MM.1S (cell line): ENCODE results near the gene DKK1.

Experiments used
- DNase-seq: peaks from one replicate; pipeline ENCODE4 v3.0.0-alpha.2; 2015
- H2AFZ ChIP-seq: fragments of 300-600 bp; sonication (generic); 2 replicates; pipeline ENCODE4 v1.6.0; 2016; ENCODE audit warnings: antibody characterized with exemption, low read length
- H3F3A ChIP-seq: fragments of 300-600 bp; sonication (generic); 2 replicates; pipeline ENCODE4 v1.6.1; 2016; ENCODE audit warnings: mild to moderate bottlenecking, antibody characterized with exemption, low read length, moderate library complexity, mixed read lengths; ENCODE audit not compliant: insufficient read depth
- H3K27ac ChIP-seq: fragments of 300-600 bp; sonication (generic); 2 replicates; pipeline ENCODE4 v1.5.1; 2016; ENCODE audit warnings: mild to moderate bottlenecking, low read length
- H3K27me3 ChIP-seq: fragments of 300-600 bp; sonication (generic); replicated peaks from 2 replicates; pipeline ENCODE4 v1.6.0; 2016; ENCODE audit warnings: low read length; ENCODE audit not compliant: insufficient read depth
- H3K36me3 ChIP-seq: fragments of 300-600 bp; sonication (generic); replicated peaks from 2 replicates; pipeline ENCODE4 v1.6.1; 2016; ENCODE audit warnings: mild to moderate bottlenecking, low read length, mixed read lengths; ENCODE audit not compliant: insufficient read depth
- H3K4me1 ChIP-seq: fragments of 300-600 bp; sonication (generic); 2 replicates; pipeline ENCODE4 v1.6.1; 2016; ENCODE audit warnings: low read length, mixed read lengths
- H3K4me2 ChIP-seq: fragments of 300-600 bp; sonication (generic); 2 replicates; pipeline ENCODE4 v1.6.0; 2016; ENCODE audit warnings: low read depth, low read length
- H3K4me3 ChIP-seq: fragments of 300-600 bp; sonication (generic); 2 replicates; pipeline ENCODE4 v1.5.1; 2016; ENCODE audit warnings: low read length, mixed read lengths
- H3K79me2 ChIP-seq: fragments of 300-600 bp; sonication (generic); 2 replicates; pipeline ENCODE4 v1.6.1; 2016; ENCODE audit warnings: mixed run types, low read length, mixed read lengths
- H3K9ac ChIP-seq: fragments of 300-600 bp; sonication (generic); 2 replicates; pipeline ENCODE4 v1.6.1; 2016; ENCODE audit warnings: low read length, mixed read lengths
- H3K9me2 ChIP-seq: fragments of 300-600 bp; sonication (generic); replicated peaks from 2 replicates; pipeline ENCODE4 v1.6.1; 2016; ENCODE audit warnings: mild to moderate bottlenecking, low read length, mixed read lengths; ENCODE audit not compliant: insufficient read depth
- H3K9me3 ChIP-seq: fragments of 300-600 bp; sonication (generic); replicated peaks from 2 replicates; pipeline ENCODE4 v1.6.1; 2016; ENCODE audit warnings: mild to moderate bottlenecking, low read length, mixed read lengths; ENCODE audit not compliant: insufficient read depth
- H4K20me1 ChIP-seq: fragments of 300-600 bp; sonication (generic); 2 replicates; pipeline ENCODE4 v1.6.1; 2016; ENCODE audit warnings: mild to moderate bottlenecking, low read length, moderate library complexity, mixed read lengths; ENCODE audit not compliant: insufficient read depth
- CTCF ChIP-seq: fragments of 300-600 bp; sonication (generic); IDR thresholded peaks from 2 replicates; pipeline ENCODE4 v1.5.1; 2016; ENCODE audit warnings: antibody characterized with exemption, low read length, mixed read lengths
- EZH2 ChIP-seq: fragments of 300-600 bp; sonication (generic); optimal IDR thresholded peaks from 2 replicates; pipeline ENCODE3; 2017; ENCODE audit warnings: low read depth, mild to moderate bottlenecking, antibody characterized with exemption, low read length, mixed read lengths
- EZH2phosphoT487 ChIP-seq: fragments of 300-600 bp; sonication (generic); IDR thresholded peaks from 2 replicates; pipeline ENCODE4 v1.6.1; 2018; ENCODE audit warnings: antibody characterized with exemption, low read length

Gene DKK1

DNA sequence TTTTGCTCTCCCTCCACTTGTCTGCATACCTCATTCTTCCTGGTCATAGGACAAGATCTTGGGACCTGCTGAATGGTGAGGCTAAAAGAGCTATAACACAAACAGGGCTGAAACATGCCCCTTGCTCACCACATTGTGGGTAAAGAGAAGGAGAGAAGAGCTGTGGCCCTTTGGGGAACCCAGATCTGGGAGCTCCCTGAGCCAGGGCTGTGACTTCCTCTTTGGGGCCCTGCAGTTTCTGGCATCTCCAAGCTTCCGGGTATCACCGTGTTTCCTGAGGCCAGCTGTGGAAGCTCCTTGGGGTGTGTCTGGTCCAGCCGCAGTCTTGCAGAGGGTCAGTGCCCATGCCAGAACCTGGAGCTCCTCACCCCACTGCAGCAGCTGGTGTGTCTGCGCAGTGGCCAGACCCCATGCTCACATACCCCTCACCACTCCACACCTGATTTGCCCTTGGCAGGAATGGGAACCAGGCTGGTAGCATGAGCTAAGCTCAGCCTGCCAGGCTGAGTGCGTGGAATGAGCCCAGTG, 34.0 kb downstream of the DKK1 start:
- H2AFZ ChIP-seq = no peak overlapping the region
- H3K4me1 ChIP-seq = peaks cover 10% of the 10 kb centered on the region
- DNase-seq = no peak
- no peaks in the 10 kb centered on the region for H3K9me3 ChIP-seq
- no peaks in the 10 kb centered on the region for H3K9me2 ChIP-seq
- H3K27me3 ChIP-seq = no peaks in the 10 kb centered on the region
- no peaks in the 10 kb centered on the region for H3K36me3 ChIP-seq
- no peaks in the 10 kb centered on the region for H3K79me2 ChIP-seq
- H3K27ac ChIP-seq = no peak overlapping the region
- H3K4me3 ChIP-seq = no peak overlapping the region
- H4K20me1 ChIP-seq = no peaks in the 10 kb centered on the region
- TF ChIP-seq CTCF = no peak
- no peak for TF ChIP-seq EZH2
- TF ChIP-seq EZH2phosphoT487 = no peak
- no peak overlapping the region for H3K9ac ChIP-seq
- H3K4me2 ChIP-seq = no peak overlapping the region
- 0 out of 2 replicates have a peak, but pooled peaks cover 2% of the 10 kb centered on the region for H3F3A ChIP-seq

DNA sequence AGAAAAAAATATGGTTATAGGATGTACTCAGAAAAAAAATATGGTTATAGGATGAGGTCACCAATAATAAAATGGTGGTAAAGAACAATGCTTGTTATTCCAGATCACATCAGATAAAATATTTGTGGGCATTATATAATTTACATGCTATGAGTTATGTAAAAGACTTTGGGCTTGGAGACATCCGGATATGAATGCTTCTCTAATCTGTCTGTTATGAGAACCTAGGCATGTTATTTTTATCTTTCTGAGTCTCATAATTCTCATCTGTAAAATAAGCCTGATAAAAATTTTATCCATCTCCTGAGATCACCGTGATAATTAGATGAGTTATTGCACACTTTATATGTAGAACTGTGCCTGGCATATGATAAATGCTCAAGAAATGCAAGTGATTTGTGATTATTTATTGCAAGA, 37.8 kb downstream of the DKK1 start:
- Histone ChIP-seq H3K9ac (no peak overlapping the region), H3K9me3 (no peaks in the 10 kb centered on the region), H3K27me3 (no peaks in the 10 kb centered on the region), H3K36me3 (no peaks in the 10 kb centered on the region), H2AFZ (no peak overlapping the region), H3F3A (0 out of 2 replicates have a peak, but pooled peaks cover 2% of the 10 kb centered on the region), H3K4me3 (no peak overlapping the region), H3K79me2 (no peaks in the 10 kb centered on the region), H3K9me2 (no peaks in the 10 kb centered on the region), H4K20me1 (no peaks in the 10 kb centered on the region), H3K4me1 (peaks cover 19% of the 10 kb centered on the region), H3K27ac (no peak overlapping the region), H3K4me2 (no peak overlapping the region)
- TF ChIP-seq CTCF = no peak
- no peak for TF ChIP-seq EZH2
- TF ChIP-seq EZH2phosphoT487 = no peak
- DNase-seq = no peak

- Histone ChIP-seq H3K9me3 (no peaks in the 10 kb centered on the region), H3F3A (0 out of 2 replicates have a peak, but pooled peaks cover 2% of the 10 kb centered on the region), H2AFZ (no peak overlapping the region), H3K4me2 (no peak overlapping the region), H3K9me2 (no peaks in the 10 kb centered on the region), H3K27ac (no peak overlapping the region), H3K27me3 (no peaks in the 10 kb centered on the region), H3K4me3 (no peak overlapping the region), H3K4me1 (peaks cover 19% of the 10 kb centered on the region), H3K36me3 (no peaks in the 10 kb centered on the region), H3K9ac (no peak overlapping the region), H4K20me1 (no peaks in the 10 kb centered on the region), H3K79me2 (no peaks in the 10 kb centered on the region)
- no peak for DNase-seq
- TF ChIP-seq EZH2 (no peak), EZH2phosphoT487 (no peak), CTCF (no peak)
Observed at GRCh38 chr10:52353205-52353604, 39.1 kb downstream of the DKK1 start.
